ENCODE data around the gene THOC2.

DNA sequence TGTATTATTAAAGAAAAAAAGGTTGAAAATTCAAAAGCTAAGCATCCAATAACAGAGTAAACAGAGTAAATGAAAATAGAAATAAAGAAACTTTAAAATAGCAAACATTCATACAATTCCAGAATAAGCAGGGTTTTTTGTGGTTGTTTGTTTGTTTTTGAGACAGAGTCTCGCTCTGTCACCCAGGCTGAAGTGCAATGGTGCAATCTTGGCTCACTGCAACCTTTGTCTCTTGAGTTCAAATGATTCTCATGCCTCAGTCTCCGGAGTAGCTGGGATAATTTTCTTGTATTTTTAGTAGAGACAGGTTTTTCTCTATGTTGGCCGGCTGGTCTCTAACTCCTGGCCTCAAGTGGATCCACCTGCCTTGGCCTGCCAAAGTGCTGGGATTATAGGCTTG lies 6.6 kb upstream of the THOC2 start:
- TF ChIP-seq TAF1 (IDR thresholded peaks at IDR 0.05; ENCODE audit: borderline replicate concordance, insufficient read depth, low read length): no peak
- TF ChIP-seq POLR2AphosphoS5 (IDR thresholded peaks at IDR 0.05; ENCODE audit: low read depth, low read length): no peak
- TF ChIP-seq, protein P1, sequence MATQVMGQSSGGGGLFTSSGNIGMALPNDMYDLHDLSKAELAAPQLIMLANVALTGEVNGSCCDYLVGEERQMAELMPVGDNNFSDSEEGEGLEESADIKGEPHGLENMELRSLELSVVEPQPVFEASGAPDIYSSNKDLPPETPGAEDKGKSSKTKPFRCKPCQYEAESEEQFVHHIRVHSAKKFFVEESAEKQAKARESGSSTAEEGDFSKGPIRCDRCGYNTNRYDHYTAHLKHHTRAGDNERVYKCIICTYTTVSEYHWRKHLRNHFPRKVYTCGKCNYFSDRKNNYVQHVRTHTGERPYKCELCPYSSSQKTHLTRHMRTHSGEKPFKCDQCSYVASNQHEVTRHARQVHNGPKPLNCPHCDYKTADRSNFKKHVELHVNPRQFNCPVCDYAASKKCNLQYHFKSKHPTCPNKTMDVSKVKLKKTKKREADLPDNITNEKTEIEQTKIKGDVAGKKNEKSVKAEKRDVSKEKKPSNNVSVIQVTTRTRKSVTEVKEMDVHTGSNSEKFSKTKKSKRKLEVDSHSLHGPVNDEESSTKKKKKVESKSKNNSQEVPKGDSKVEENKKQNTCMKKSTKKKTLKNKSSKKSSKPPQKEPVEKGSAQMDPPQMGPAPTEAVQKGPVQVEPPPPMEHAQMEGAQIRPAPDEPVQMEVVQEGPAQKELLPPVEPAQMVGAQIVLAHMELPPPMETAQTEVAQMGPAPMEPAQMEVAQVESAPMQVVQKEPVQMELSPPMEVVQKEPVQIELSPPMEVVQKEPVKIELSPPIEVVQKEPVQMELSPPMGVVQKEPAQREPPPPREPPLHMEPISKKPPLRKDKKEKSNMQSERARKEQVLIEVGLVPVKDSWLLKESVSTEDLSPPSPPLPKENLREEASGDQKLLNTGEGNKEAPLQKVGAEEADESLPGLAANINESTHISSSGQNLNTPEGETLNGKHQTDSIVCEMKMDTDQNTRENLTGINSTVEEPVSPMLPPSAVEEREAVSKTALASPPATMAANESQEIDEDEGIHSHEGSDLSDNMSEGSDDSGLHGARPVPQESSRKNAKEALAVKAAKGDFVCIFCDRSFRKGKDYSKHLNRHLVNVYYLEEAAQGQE (IDR thresholded peaks at IDR 0.05; ENCODE audit: insufficient read depth in 1 of 2, low read depth in 2 of 2, low read length in 2 of 2): no peak
- TF ChIP-seq SIN3A (IDR thresholded peaks at IDR 0.05; ENCODE audit: borderline replicate concordance, insufficient read depth, low read length): no peak

All from PFSK-1 (cell line).